IMR-90 (cell line): ENCODE data around the gene ZDBF2. TPM values are rescaled to one million over a fixed set of nuclear protein-coding genes. Genes with fewer than 3 reads are reported as not detected.

ENCODE experiments used
- ATAC-seq: fragments of 200-7000 bp; cut with Tn5 transposase; 2 replicates; pipeline ENCODE4 v1.9.1; 2020; ENCODE audit warnings: low read depth, mild to moderate bottlenecking, moderate library complexity
- BruUV-seq: library from RNA; stranded (reverse); fragments of 400-500 nt; replicated peaks from 2 replicates; lab custom pipeline; 2021; lab: Mats Ljungman, UMichigan
- CTCF ChIA-PET: fragments of 300-600 bp; formaldehyde crosslinking; extraction: SDS; loops from one replicate; lab custom pipeline; 2021; ENCODE audit warnings: antibody characterized with exemption; lab: Yijun Ruan, JAX
- POLR2A ChIA-PET: fragments of 300-600 bp; sonication (Branson Sonifier 250); formaldehyde crosslinking; loops from one replicate; lab custom pipeline; 2022; ENCODE audit warnings: antibody characterized with exemption; ENCODE audit not compliant: unreplicated experiment; lab: Charles Lee
- DNase-seq: peaks from one replicate; pipeline ENCODE4 v3.0.0; 2013
- H2AFZ ChIP-seq: replicated peaks from 2 replicates; pipeline ENCODE3; 2013; ENCODE audit warnings: low read length, mild to moderate bottlenecking; ENCODE audit not compliant: poor library complexity
- H2AK5ac ChIP-seq: 2 replicates; pipeline ENCODE4 v1.6.1; 2013; ENCODE audit warnings: low read depth, low read length, inconsistent platforms
- H2AK9ac ChIP-seq: replicated peaks from 2 replicates; pipeline ENCODE3; 2013; ENCODE audit warnings: mild to moderate bottlenecking, low read depth, low read length, moderate library complexity; ENCODE audit not compliant: poor library complexity
- H2BK120ac ChIP-seq: 2 replicates; pipeline ENCODE4 v1.6.1; 2013; ENCODE audit warnings: low read depth, low read length, inconsistent platforms
- H2BK15ac ChIP-seq: 3 replicates; pipeline ENCODE4 v1.6.1; 2013; ENCODE audit warnings: low read depth, low read length, inconsistent platforms
- H2BK20ac ChIP-seq: 2 replicates; pipeline ENCODE4 v1.6.1; 2013; ENCODE audit warnings: low read depth, mild to moderate bottlenecking, inconsistent platforms, low read length, moderate library complexity
- H2BK5ac ChIP-seq: 2 replicates; pipeline ENCODE4 v1.6.1; 2013; ENCODE audit warnings: mild to moderate bottlenecking, low read depth, low read length, inconsistent platforms; ENCODE audit not compliant: poor library complexity, severe bottlenecking
- H3K14ac ChIP-seq: replicated peaks from 2 replicates; pipeline ENCODE4 v1.6.1; 2013; ENCODE audit warnings: low read depth, low read length, inconsistent platforms
- H3K18ac ChIP-seq: 2 replicates; pipeline ENCODE4 v1.6.1; 2013; ENCODE audit warnings: low read depth, low read length, control low read depth
- H3K23ac ChIP-seq: 2 replicates; pipeline ENCODE4 v1.6.1; 2013; ENCODE audit warnings: low read depth, low read length, inconsistent platforms
- H3K27ac ChIP-seq: 2 replicates; pipeline ENCODE4 v1.5.1; 2013; ENCODE audit warnings: mild to moderate bottlenecking, control low read depth, low read length; ENCODE audit not compliant: insufficient read depth
- H3K27me3 ChIP-seq: 2 replicates; pipeline ENCODE4 v1.6.1; 2013; ENCODE audit warnings: low read length; ENCODE audit not compliant: control insufficient read depth, insufficient read depth
- H3K36me3 ChIP-seq: 2 replicates; pipeline ENCODE4 v1.6.1; 2013; ENCODE audit warnings: low read length, mixed read lengths; ENCODE audit not compliant: control insufficient read depth, insufficient read depth
- H3K4ac ChIP-seq: 2 replicates; pipeline ENCODE4 v1.6.1; 2013; ENCODE audit warnings: low read depth, low read length, inconsistent platforms
- H3K4me1 ChIP-seq: 2 replicates; pipeline ENCODE4 v1.6.1; 2013; ENCODE audit warnings: low read length, mixed read lengths; ENCODE audit not compliant: control insufficient read depth, insufficient read depth
- H3K4me2 ChIP-seq: 2 replicates; pipeline ENCODE4 v1.6.1; 2013; ENCODE audit warnings: low read depth, mild to moderate bottlenecking, control low read depth, low read length, moderate library complexity
- H3K4me3 ChIP-seq: 2 replicates; pipeline ENCODE4 v1.5.1; 2013; ENCODE audit warnings: low read depth, mild to moderate bottlenecking, control low read depth, low read length, moderate library complexity; ENCODE audit not compliant: insufficient read depth
- H3K56ac ChIP-seq: 2 replicates; pipeline ENCODE4 v1.6.1; 2013; ENCODE audit warnings: low read length, inconsistent platforms; ENCODE audit not compliant: insufficient read depth; ENCODE audit errors: extremely low read depth
- H3K79me1 ChIP-seq, 2 experiments: 2 replicates each; pipeline ENCODE4 v1.6.1; 2013; ENCODE audit warnings: low read length in 2 of 2, inconsistent platforms in 1 of 2, low read depth in 1 of 2
- H3K9ac ChIP-seq: 2 replicates; pipeline ENCODE4 v1.6.1; 2013; ENCODE audit warnings: low read depth, low read length, control low read depth
- H3K9me1 ChIP-seq: 2 replicates; pipeline ENCODE4 v1.6.1; 2013; ENCODE audit warnings: low read length, inconsistent platforms; ENCODE audit not compliant: insufficient read depth
- H3K9me3 ChIP-seq: 2 replicates; pipeline ENCODE4 v1.6.1; 2013; ENCODE audit warnings: low read length; ENCODE audit not compliant: control insufficient read depth, insufficient read depth
- H4K20me1 ChIP-seq: 2 replicates; pipeline ENCODE4 v1.6.1; 2013; ENCODE audit warnings: low read length, inconsistent platforms; ENCODE audit not compliant: insufficient read depth
- H4K5ac ChIP-seq: 2 replicates; pipeline ENCODE4 v1.6.1; 2013; ENCODE audit warnings: mild to moderate bottlenecking, low read depth, low read length, control low read depth
- H4K8ac ChIP-seq, 2 experiments: 2 replicates each; pipeline ENCODE4 v1.6.1; 2013; ENCODE audit warnings: low read depth in 2 of 2, low read length in 2 of 2, control low read depth in 1 of 2, inconsistent platforms in 1 of 2
- H4K91ac ChIP-seq: 2 replicates; pipeline ENCODE4 v1.6.1; 2013; ENCODE audit warnings: low read depth, low read length, inconsistent platforms; ENCODE audit not compliant: insufficient read depth
- CHD1 ChIP-seq: IDR thresholded peaks from 2 replicates; pipeline ENCODE4 v1.6.1; 2012; ENCODE audit warnings: low read depth, low read length, improper control_type of control experiment
- FOS ChIP-seq: fragments of 150-350 bp; IDR thresholded peaks from 2 replicates; pipeline ENCODE4 v1.6.1; 2016; ENCODE audit warnings: low read depth, low read length
- MAFK ChIP-seq: IDR thresholded peaks from 2 replicates; pipeline ENCODE4 v1.6.1; 2012; ENCODE audit warnings: low read depth, low read length, improper control_type of control experiment
- MAZ ChIP-seq: IDR thresholded peaks from 2 replicates; pipeline ENCODE4 v1.6.1; 2012; ENCODE audit warnings: low read depth, mild to moderate bottlenecking, low read length, improper control_type of control experiment, moderate library complexity, borderline replicate concordance
- MXI1 ChIP-seq: IDR thresholded peaks from 2 replicates; pipeline ENCODE4 v1.6.1; 2012; ENCODE audit warnings: low read depth, mild to moderate bottlenecking, low read length, moderate library complexity, borderline replicate concordance
- NFE2L2 ChIP-seq: fragments of 150-350 bp; IDR thresholded peaks from 2 replicates; pipeline ENCODE4 v1.6.1; 2016; ENCODE audit warnings: low read depth, mild to moderate bottlenecking, low read length
- POLR2A ChIP-seq: IDR thresholded peaks from 2 replicates; pipeline ENCODE4 v1.6.1; 2012; ENCODE audit warnings: mild to moderate bottlenecking, low read depth, low read length
- RAD21 ChIP-seq: IDR thresholded peaks from 2 replicates; pipeline ENCODE4 v1.6.1; 2012; ENCODE audit warnings: low read length, improper control_type of control experiment
- RFX5 ChIP-seq: IDR thresholded peaks from 2 replicates; pipeline ENCODE4 v1.8.0; 2012; ENCODE audit warnings: low read depth, mild to moderate bottlenecking, low read length, moderate library complexity
- SMC3 ChIP-seq: fragments of 150-350 bp; IDR thresholded peaks from 2 replicates; pipeline ENCODE4 v1.6.1; 2016; ENCODE audit warnings: low read depth, mild to moderate bottlenecking, antibody characterized with exemption, low read length, moderate library complexity
- WGBS, 2 experiments: methylation state at CpG; one replicate each; pipeline versions ENCODE4 v1.1.5 to v1.1.7; 2013; ENCODE audit warnings: missing lambda C conversion rate in 2 of 2; ENCODE audit not compliant: insufficient read length in 1 of 2; ENCODE audit errors: extremely low coverage in 2 of 2; 5-methylcytosine and 5-hydroxymethylcytosine counted together
- dilution Hi-C: fragments of 300-500 bp; cut with HindIII; formaldehyde crosslinking; loops from one replicate; pipeline ENCODE4 v1.14.3; 2018; ENCODE audit warnings: low sequenced_read_pairs; ENCODE audit not compliant: unreplicated experiment
- in situ Hi-C: fragments of 300-500 bp; cut with MboI; formaldehyde crosslinking; loops from 3 replicates; pipeline ENCODE4 v1.14.3; 2019; ENCODE audit warnings: low sequenced_read_pairs, inconsistent platforms, mixed read lengths
- intact Hi-C: fragments of 100-400 bp; cut with micrococcal nuclease; formaldehyde crosslinking; loops from 2 replicates; pipeline ENCODE4 v1.10.0; 2022
- polyA plus RNA-seq, 3 experiments: library from polyadenylated mRNA; depleted of rRNA; stranded (reverse); fragments of >200 nt; gene quantifications; 2 replicates each; pipeline ENCODE4 v1.2.3, GENCODE V29; 2012; ENCODE audit warnings: low replicate concordance in 1 of 3
- total RNA-seq: library from RNA; depleted of rRNA; stranded (reverse); fragments of >200 nt; gene quantifications from 2 replicates; pipeline ENCODE4 v1.2.3, GENCODE V29; 2012
- TF ChIP-seq, protein P1 (sequence below): fragments of 150-350 bp; IDR thresholded peaks from 2 replicates; pipeline ENCODE4 v1.6.1; 2016; ENCODE audit warnings: low read depth, mild to moderate bottlenecking, low read length, moderate library complexity, borderline replicate concordance
- TF ChIP-seq, protein P2 (sequence below): conservative IDR thresholded peaks from 2 replicates; pipeline ENCODE4 v1.5.1; 2012; ENCODE audit warnings: mild to moderate bottlenecking, low read depth, low read length, improper control_type of control experiment

Gene ZDBF2
- total and polyA plus RNA-seq, 2 of the 4 experiments (the other 2 are of a cell fraction), result 1.9 to 10.2 TPM

GRCh38 chr2:206275312-206276055 is 1.0 kb downstream of the ZDBF2 start:
- TF ChIP-seq FOS (no peak), CHD1 (no peak), NFE2L2 (no peak), MAFK (no peak), RFX5 (no peak), MAZ (no peak), RAD21 (no peak), POLR2A (no peak), MXI1 (no peak), SMC3 (no peak)
- TF ChIP-seq, protein P1, sequence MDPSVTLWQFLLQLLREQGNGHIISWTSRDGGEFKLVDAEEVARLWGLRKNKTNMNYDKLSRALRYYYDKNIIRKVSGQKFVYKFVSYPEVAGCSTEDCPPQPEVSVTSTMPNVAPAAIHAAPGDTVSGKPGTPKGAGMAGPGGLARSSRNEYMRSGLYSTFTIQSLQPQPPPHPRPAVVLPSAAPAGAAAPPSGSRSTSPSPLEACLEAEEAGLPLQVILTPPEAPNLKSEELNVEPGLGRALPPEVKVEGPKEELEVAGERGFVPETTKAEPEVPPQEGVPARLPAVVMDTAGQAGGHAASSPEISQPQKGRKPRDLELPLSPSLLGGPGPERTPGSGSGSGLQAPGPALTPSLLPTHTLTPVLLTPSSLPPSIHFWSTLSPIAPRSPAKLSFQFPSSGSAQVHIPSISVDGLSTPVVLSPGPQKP, result no peak
- TF ChIP-seq, protein P2, sequence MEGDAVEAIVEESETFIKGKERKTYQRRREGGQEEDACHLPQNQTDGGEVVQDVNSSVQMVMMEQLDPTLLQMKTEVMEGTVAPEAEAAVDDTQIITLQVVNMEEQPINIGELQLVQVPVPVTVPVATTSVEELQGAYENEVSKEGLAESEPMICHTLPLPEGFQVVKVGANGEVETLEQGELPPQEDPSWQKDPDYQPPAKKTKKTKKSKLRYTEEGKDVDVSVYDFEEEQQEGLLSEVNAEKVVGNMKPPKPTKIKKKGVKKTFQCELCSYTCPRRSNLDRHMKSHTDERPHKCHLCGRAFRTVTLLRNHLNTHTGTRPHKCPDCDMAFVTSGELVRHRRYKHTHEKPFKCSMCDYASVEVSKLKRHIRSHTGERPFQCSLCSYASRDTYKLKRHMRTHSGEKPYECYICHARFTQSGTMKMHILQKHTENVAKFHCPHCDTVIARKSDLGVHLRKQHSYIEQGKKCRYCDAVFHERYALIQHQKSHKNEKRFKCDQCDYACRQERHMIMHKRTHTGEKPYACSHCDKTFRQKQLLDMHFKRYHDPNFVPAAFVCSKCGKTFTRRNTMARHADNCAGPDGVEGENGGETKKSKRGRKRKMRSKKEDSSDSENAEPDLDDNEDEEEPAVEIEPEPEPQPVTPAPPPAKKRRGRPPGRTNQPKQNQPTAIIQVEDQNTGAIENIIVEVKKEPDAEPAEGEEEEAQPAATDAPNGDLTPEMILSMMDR, result no peak
- H4K8ac ChIP-seq, result peak overlapping the region; percentile 29 to 45; a peak in 2 of 4 replicates
- no peak overlapping the region for H2AK5ac ChIP-seq
- peak overlapping the region; percentile 46 for H3K27ac ChIP-seq
- H3K18ac ChIP-seq, result peak overlapping the region; percentile 11; the same call in 1 of the 2 replicates
- peak overlapping the region; percentile 65 for H3K4me3 ChIP-seq
- no peak overlapping the region for H4K91ac ChIP-seq
- no peak overlapping the region; the same call in 1 of the 2 replicates for H2BK120ac ChIP-seq
- no peak overlapping the region for H2BK5ac ChIP-seq
- H3K56ac ChIP-seq, result 0 out of 2 replicates have a peak overlapping the region, but pooled peaks have one; percentile 47
- no peaks in the 10 kb centered on the region for H3K9me3 ChIP-seq
- in situ Hi-C loops, result no loop called here
- peak overlapping the region; percentile 87 for H2AK9ac ChIP-seq
- BruUV-seq, result TSS peak; percentile 34
- H3K79me1 ChIP-seq, result peaks cover 0 to 9% of the 10 kb centered on the region in 2 experiments; a peak in 2 of 4 replicates
- intact Hi-C loops, result no loop called here
- peak overlapping the region; percentile 86 for H2AFZ ChIP-seq
- H2BK20ac ChIP-seq, result no peak overlapping the region
- H3K14ac ChIP-seq, result 0 out of 2 replicates have a peak overlapping the region, but pooled peaks have one; percentile 29
- DNase-seq (peak; percentile 53), ATAC-seq (peak; percentile 22)
- dilution Hi-C loops, result no loop called here
- H4K5ac ChIP-seq, result no peak overlapping the region
- no peak overlapping the region for H2BK15ac ChIP-seq
- no peaks in the 10 kb centered on the region for H3K36me3 ChIP-seq
- no peak overlapping the region for H3K23ac ChIP-seq
- peak overlapping the region; percentile 52 for H3K9ac ChIP-seq
- H3K27me3 ChIP-seq, result peaks cover 12% of the 10 kb centered on the region
- H3K9me1 ChIP-seq, result no peaks in the 10 kb centered on the region
- H3K4me2 ChIP-seq, result peak overlapping the region; percentile 95
- ChIA-PET CTCF (interaction anchor here (1.5 kb wide), 1 partner anchor 9 kb away, joined by 3 read pairs; no protein-coding TSS in a partner anchor), POLR2A (interaction anchor here (0.6 kb wide), 1 partner anchor 71 kb away, joined by 6 read pairs; no protein-coding TSS in a partner anchor)
- H4K20me1 ChIP-seq, result no peaks in the 10 kb centered on the region
- no CpG with 5 or more reads among the region's 23 CpGs for WGBS, 2 experiments
- H3K4me1 ChIP-seq, result no peaks in the 10 kb centered on the region
- H3K4ac ChIP-seq, result 0 out of 2 replicates have a peak overlapping the region, but pooled peaks have one; percentile 22
